Sigmoid colon (tissue), 4 donors: ENCODE results near the gene ASIC3.

Source experiments
- EP300 ChIP-seq, 4 donors: sonication (generic); formaldehyde crosslinking; IDR thresholded peaks; one replicate each; pipeline ENCODE4 v1.6.1; 2017; ENCODE audit warnings: antibody characterized with exemption in 4 of 4
- POLR2A ChIP-seq, 2 donors: fragments of 450-650 bp; IDR thresholded peaks; one replicate each; pipeline ENCODE4 v1.6.1; 2016; ENCODE audit warnings: antibody characterized with exemption in 2 of 2, mild to moderate bottlenecking in 2 of 2, moderate library complexity in 2 of 2
- POLR2AphosphoS5 ChIP-seq, 4 donors: sonication (generic); formaldehyde crosslinking; IDR thresholded peaks; one replicate each; pipeline ENCODE4 v1.6.1; 2017; ENCODE audit warnings: antibody characterized with exemption in 4 of 4
- TF ChIP-seq, protein P1 (sequence below), 4 experiments: fragments of 450-650 bp in 3 of 4; fragments of 200-600 bp in 1 of 4; IDR thresholded peaks; one replicate each; pipeline ENCODE4 v1.5.1; 2016 to 2019; ENCODE audit warnings: antibody characterized with exemption in 4 of 4, mild to moderate bottlenecking in 3 of 4, moderate library complexity in 2 of 4

- TF ChIP-seq, protein P1, sequence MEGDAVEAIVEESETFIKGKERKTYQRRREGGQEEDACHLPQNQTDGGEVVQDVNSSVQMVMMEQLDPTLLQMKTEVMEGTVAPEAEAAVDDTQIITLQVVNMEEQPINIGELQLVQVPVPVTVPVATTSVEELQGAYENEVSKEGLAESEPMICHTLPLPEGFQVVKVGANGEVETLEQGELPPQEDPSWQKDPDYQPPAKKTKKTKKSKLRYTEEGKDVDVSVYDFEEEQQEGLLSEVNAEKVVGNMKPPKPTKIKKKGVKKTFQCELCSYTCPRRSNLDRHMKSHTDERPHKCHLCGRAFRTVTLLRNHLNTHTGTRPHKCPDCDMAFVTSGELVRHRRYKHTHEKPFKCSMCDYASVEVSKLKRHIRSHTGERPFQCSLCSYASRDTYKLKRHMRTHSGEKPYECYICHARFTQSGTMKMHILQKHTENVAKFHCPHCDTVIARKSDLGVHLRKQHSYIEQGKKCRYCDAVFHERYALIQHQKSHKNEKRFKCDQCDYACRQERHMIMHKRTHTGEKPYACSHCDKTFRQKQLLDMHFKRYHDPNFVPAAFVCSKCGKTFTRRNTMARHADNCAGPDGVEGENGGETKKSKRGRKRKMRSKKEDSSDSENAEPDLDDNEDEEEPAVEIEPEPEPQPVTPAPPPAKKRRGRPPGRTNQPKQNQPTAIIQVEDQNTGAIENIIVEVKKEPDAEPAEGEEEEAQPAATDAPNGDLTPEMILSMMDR (IDR thresholded peaks at IDR 0.05) = no peak
- TF ChIP-seq POLR2A (IDR thresholded peaks at IDR 0.05) (peak; percentile 58 to 60), EP300 (IDR thresholded peaks at IDR 0.05) (peak in 2 of 4 donors; percentile 7 to 33), POLR2AphosphoS5 (IDR thresholded peaks at IDR 0.05) (peak; percentile 72 to 96 (median 78))
Measured at GRCh38 chr7:151057989-151058780, 9.9 kb downstream of the ASIC3 start.
